Measurements from ENCODE around the gene TMEM150B.

The TMEM150B gene, protein sequence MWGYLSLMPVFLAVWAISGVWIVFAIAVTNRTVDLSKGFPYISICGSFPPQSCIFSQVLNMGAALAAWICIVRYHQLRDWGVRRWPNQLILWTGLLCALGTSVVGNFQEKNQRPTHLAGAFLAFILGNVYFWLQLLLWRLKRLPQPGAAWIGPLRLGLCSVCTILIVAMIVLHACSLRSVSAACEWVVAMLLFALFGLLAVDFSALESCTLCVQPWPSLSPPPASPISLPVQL

DNA sequence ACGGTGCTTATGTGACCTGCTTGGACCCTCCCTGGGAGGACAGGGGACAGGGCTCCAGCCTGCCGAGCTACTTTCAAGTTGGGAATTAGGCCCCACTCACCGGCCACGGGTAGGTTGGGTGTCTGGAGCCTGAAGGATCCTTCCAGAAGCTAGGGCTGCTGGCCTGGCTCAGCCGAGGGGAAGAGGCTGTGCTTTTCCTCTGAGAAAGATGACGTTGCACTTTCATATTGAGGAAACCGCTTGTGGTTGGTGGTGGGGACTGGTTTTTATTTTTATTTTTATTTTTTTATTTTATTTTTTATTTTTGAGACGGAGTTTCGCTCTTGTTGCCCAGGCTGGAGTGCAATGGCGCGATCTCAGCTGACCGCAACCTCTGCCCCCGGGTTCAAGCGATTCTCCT lies at the start of gene TMEM150B:
TSS of gene TMEM150B (minus strand) at position 170 of the 400 bp plus-strand sequence. CDS start 4,305 bp downstream, outside the sequence.
- no peak for DNase-seq

GRCh38 chr19:55373993-55374757 lies 49.0 kb upstream of the TMEM150B start:
- DNase-seq = no peak

- no peak for DNase-seq
Observed at GRCh38 chr19:55373306-55373992, 48.3 kb upstream of the TMEM150B start.

DNA sequence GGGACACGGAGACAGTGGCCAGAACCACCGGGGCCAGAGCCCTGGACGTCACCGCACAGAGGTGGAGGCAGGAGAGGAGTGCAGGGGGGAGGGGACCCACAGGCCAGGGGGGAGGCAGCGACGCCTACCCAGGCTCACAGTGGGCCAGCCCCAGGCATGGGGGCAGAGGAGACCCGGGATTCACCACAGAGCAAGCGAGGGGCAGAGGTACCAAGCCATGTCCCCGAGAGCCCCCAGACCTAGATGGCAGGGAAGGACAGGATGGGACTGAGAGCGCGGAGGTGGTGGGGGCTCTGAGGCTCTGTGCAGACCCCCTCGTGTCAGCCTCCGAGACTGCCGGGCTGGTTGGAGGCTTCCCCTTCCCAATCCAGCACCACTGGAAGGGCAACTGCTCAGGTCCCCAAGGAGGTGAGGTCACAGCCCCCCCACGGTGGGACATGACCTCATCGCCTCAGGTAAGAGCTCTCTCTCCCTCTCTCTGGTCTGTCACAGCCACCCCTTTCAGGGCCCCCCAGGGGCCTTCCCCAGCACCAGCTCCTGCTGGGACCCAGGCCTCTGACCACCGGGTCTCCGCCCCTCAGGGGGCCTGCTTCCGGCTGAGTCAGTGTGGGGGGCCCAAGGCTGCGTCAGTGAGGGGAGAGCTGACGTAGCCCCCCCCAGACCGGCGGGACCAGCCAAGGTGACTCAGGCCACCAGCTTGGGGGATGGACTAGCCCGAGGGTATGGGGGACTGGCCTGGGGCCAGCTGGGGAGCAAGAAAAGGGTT lies 47.4 kb upstream of the TMEM150B start:
- peak; percentile 28 for DNase-seq

GRCh38 chr19:55370305-55370988 lies 45.3 kb upstream of the TMEM150B start, which contains the start of gene IL11:
Gene IL11 (minus strand): TSS chr19:55370463. CDS start chr19:55370310, 153 bp downstream.
- DNase-seq = no peak

DNA sequence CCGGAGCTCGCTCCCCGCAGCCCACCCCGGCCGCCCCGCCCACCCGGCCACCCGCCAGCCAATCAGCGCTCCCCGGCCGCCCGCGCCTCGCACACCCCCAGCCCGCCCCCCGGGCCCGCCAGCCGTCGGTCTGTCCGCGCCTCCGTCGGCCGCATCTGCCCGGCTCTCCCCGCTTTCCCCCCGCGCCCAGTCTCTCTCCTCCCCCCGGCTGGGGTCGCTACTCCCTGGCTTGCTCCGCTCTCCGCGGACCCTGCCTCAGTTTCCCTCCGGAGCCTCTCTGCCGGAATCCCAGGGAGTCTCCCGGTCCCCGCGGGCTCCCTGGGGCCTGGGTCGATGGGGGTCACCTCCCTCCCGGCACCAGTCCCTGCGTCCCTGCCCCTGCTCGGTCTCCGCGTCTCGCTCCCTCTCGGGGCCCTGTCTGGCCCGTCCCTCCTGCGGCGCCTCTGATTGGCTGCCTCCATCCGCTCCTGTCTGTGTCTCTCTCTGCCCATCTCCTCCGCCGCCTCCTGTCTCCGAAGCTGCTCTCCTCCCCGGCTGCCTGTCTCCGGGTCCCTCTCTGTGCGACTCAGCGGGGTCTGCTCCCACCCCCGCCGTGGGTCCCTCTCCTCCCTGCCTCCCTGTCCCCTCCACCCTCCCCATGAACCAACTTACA lies 44.6 kb upstream of the TMEM150B start:
- peak; percentile 41 for DNase-seq

- DNase-seq = no peak
Observed at GRCh38 chr19:55368701-55369563, 43.8 kb upstream of the TMEM150B start.

- DNase-seq = no peak
Observed at GRCh38 chr19:55368106-55368505, 43.0 kb upstream of the TMEM150B start.

GRCh38 chr19:55366790-55367189 lies 41.6 kb upstream of the TMEM150B start:
- DNase-seq = no peak

GRCh38 chr19:55365964-55366363 lies 40.8 kb upstream of the TMEM150B start:
- DNase-seq = no peak

DNA sequence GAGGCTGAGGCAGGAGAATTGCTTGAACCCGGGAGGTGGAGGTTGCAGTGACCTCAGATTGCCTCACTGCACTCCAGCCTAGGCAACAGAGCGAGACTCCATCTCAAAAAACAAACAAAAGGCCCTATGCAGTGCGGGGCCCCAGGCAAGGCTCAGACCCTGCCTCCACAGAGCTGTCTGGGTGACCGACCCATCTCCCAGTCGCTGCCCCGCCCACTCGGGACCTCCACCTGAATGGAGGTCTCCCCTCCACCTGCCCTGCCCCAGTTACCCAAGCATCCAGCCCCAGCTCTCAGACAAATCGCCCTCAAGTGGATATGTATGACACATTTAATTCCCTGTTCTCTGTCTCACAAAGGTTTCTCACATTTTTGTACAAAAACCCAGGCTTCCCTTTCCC lies 40.1 kb upstream of the TMEM150B start:
- DNase-seq = no peak

DNA sequence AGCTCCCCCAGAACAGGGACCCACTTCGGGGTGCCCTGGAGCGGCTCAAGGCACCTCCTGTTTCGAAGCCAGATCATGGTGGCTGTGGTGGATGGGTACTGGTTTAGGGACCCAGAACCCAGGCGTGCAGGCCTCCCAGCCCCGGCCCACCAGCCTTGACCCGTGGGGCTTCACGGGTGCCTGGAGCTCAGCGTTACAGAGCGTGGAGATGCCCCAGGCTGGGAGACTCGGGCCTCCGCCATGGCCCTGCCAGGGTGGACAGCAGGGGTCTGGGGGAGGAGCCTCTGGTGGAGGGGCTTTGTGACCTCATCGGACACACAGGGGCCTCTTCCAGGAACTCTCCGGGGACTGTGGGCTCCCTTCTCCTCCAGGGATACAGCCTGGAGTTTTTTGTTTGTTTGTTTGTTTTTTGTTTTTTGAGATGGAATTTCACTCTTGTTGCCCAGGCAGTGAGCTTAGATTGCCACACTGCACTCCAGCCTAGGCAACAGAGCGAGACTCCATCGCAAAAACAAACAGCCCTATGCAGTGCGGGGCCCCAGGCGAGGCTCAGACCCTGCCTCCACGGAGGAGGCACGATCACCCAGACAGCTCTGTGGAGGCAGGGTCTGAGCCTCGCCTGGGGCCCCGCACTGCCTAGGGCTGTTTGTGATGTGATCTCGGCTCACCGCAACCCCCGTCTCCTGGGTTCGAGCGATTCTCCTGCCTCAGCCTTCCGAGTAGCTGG lies 38.0 kb upstream of the TMEM150B start, which contains the start of gene GARIN5B:
TSS of gene GARIN5B (minus strand) at position 271 of the 727 bp plus-strand sequence. CDS start at position 77, 194 bp downstream.
- no peak for DNase-seq

GRCh38 chr19:55362174-55362989 lies 37.2 kb upstream of the TMEM150B start:
- no peak for DNase-seq

- no peak for DNase-seq
Observed at GRCh38 chr19:55360902-55361301, 35.8 kb upstream of the TMEM150B start.

GRCh38 chr19:55358943-55359908 lies 34.1 kb upstream of the TMEM150B start:
- no peak for DNase-seq

DNA sequence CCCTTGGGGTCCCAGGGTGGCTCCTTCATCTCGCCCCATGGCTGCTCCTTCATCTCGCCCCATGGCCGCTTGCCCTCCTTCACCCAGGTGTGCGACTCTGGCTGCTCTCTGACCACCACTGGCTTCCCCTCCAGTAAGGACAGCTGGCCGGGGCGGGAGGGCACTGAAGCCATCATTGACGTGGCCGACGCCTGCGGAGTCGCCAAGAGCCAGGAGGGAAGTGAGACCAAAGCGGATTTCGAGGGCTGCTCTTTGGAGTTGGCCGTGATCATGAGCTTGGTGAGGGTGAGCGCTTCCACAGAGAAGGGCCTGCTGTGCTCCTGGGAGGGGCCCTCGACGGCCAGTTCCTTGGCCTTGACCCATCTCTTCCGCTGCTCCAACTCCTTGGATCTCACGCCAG lies 33.4 kb upstream of the TMEM150B start:
- DNase-seq = no peak

- no peak for DNase-seq
Observed at GRCh38 chr19:55355213-55355821, 30.2 kb upstream of the TMEM150B start.

Measured in stimulated activated CD4-positive, alpha-beta T cell treated with anti-CD3 and anti-CD28 coated beads, Interleukin-1b, Interleukin-23, amount 100 ng/mL, for 48 hours (primary cell).